Transverse colon (tissue), 4 donors: ENCODE results near the gene CARMIL1. TPM values are rescaled to one million over a fixed set of nuclear protein-coding genes. Genes with fewer than 3 reads are reported as not detected.
A peak's percentile ranks its signal among the peaks of the same experiment; 100 is the strongest.

ENCODE experiments used
- DNase-seq: peaks from one replicate; pipeline ENCODE4 v3.0.0-alpha.2; 2019
- H3K27ac ChIP-seq, 4 donors: fragments of 200-600 bp; sonication (generic); 2 replicates each; pipeline ENCODE4 v1.5.1; 2016 to 2018; ENCODE audit warnings: inconsistent platforms in 4 of 4
- H3K27me3 ChIP-seq: fragments of 200-600 bp; sonication (generic); 2 replicates; pipeline ENCODE4 v1.5.1; 2017; ENCODE audit warnings: inconsistent platforms
- H3K36me3 ChIP-seq, 4 donors: fragments of 200-600 bp; sonication (generic); 2 replicates each; pipeline ENCODE4 v1.5.1; 2017 to 2019; ENCODE audit warnings: inconsistent platforms in 4 of 4
- H3K4me1 ChIP-seq, 4 donors: fragments of 200-600 bp; sonication (generic); 2 replicates each; pipeline ENCODE4 v1.5.1; 2017 to 2020; ENCODE audit warnings: inconsistent platforms in 4 of 4
- H3K4me3 ChIP-seq, 4 donors: fragments of 200-600 bp; sonication (generic); 1 replicate in 1 of 4; 2 replicates in 3 of 4; pipeline versions ENCODE4 v1.5.1 to v1.6.1; 2017 to 2019; ENCODE audit warnings: inconsistent platforms in 4 of 4
- H3K9me3 ChIP-seq, 2 donors: fragments of 200-600 bp; sonication (generic); 2 replicates each; pipeline ENCODE4 v1.5.1; 2017 to 2019; ENCODE audit warnings: inconsistent platforms in 2 of 2
- EP300 ChIP-seq: sonication (generic); formaldehyde crosslinking; IDR thresholded peaks from one replicate; pipeline ENCODE4 v1.6.1; 2017; ENCODE audit warnings: antibody characterized with exemption, low read depth
- POLR2A ChIP-seq: fragments of 450-650 bp; IDR thresholded peaks from one replicate; pipeline ENCODE4 v1.6.1; 2016; ENCODE audit warnings: antibody characterized with exemption, mild to moderate bottlenecking, moderate library complexity
- POLR2AphosphoS5 ChIP-seq, 3 donors: sonication (generic); formaldehyde crosslinking; IDR thresholded peaks; one replicate each; pipeline ENCODE4 v1.6.1; 2016; ENCODE audit warnings: antibody characterized with exemption in 3 of 3
- WGBS, 2 donors: methylation state at CpG; one replicate each; pipeline ENCODE4 v1.1.5; 2018; ENCODE audit warnings: low coverage in 1 of 2; 5-methylcytosine and 5-hydroxymethylcytosine counted together
- in situ Hi-C, 4 donors: fragments of 200-750 bp; cut with MboI; loops; one replicate each; pipeline versions ENCODE4 v1.15.0 to v1.15.1; 2017; ENCODE audit warnings: low sequenced_read_pairs in 3 of 4, low pct_ligation_motif_present in 1 of 4, low pct_unique_long_range_greater_than_20kb in 1 of 4
- intact Hi-C: fragments of 100-400 bp; cut with DNase I; formaldehyde crosslinking; loops from one replicate; pipeline ENCODE4 v1.15.1; 2023; ENCODE audit warnings: low total_unique reads
- total RNA-seq, 4 donors: library from RNA; depleted of rRNA; stranded (reverse); fragments of >200 nt; gene quantifications; one replicate each; pipeline ENCODE4 v1.1.0, GENCODE V29; 2016
- TF ChIP-seq, protein P1 (sequence below), 5 experiments: fragments of 200-600 bp in 3 of 5; fragments of 450-650 bp in 2 of 5; sonication (generic) in 3 of 5; IDR thresholded peaks; 1 replicate in 2 of 5; 2 replicates in 3 of 5; pipeline ENCODE4 v1.5.1; 2016 to 2017; ENCODE audit warnings: antibody characterized with exemption in 5 of 5, inconsistent platforms in 3 of 5, mild to moderate bottlenecking in 2 of 5, moderate library complexity in 1 of 5

CARMIL1 gene
- total RNA-seq, 4 donors from 2014 or later: 25.1 to 93.5 (median 61.0) TPM

DNA sequence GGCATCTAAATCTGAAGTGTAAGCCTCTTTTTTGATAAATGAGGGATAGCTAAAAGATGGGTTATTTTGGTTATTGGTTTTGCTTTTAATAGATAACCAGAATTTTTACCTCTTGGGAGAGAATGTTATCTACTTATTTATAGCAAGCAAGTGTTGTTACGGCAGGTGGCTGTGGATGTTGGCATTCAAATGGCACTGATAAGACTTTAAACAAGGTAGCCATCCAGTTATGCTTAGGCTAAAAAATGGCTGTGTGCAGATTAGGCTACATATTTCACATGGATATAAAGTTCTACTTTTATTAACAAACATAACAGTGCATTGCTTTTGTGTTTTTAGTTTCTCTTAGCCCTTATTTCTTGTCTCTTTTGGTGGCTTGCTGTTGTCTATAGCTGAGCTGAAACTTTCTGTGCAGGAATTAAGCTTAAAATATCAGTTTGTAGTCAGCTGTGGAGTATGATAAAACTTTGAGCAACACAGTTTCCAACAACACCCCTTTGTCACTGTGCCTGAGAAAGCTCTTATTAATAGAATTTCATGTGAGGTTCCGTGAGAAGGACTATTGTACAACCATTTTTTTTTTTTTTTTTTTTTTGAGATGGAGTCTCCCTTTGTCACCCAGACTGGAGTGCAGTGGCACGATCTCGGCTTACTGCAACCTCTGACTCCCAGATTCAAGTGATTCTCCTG, 28.8 kb downstream of the CARMIL1 start:
- DNase-seq: no peak
- Histone ChIP-seq H3K27me3 (no peaks in the 10 kb centered on the region), H3K36me3 (no peaks in the 10 kb centered on the region), H3K4me3 (no peak overlapping the region), H3K27ac (no peak overlapping the region), H3K9me3 (no peaks in the 10 kb centered on the region), H3K4me1 (peaks cover 11 to 56% (median 23%) of the 10 kb centered on the region in 4 donors)
- WGBS, 2 donors: 84 to 85% methylated on average over 4 of the region's 4 CpGs
- TF ChIP-seq EP300 (no peak), POLR2AphosphoS5 (IDR thresholded peaks at IDR 0.05) (no peak), POLR2A (no peak)
- TF ChIP-seq, protein P1, sequence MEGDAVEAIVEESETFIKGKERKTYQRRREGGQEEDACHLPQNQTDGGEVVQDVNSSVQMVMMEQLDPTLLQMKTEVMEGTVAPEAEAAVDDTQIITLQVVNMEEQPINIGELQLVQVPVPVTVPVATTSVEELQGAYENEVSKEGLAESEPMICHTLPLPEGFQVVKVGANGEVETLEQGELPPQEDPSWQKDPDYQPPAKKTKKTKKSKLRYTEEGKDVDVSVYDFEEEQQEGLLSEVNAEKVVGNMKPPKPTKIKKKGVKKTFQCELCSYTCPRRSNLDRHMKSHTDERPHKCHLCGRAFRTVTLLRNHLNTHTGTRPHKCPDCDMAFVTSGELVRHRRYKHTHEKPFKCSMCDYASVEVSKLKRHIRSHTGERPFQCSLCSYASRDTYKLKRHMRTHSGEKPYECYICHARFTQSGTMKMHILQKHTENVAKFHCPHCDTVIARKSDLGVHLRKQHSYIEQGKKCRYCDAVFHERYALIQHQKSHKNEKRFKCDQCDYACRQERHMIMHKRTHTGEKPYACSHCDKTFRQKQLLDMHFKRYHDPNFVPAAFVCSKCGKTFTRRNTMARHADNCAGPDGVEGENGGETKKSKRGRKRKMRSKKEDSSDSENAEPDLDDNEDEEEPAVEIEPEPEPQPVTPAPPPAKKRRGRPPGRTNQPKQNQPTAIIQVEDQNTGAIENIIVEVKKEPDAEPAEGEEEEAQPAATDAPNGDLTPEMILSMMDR (IDR thresholded peaks at IDR 0.05): no peak
- intact Hi-C loops (no loop called here), in situ Hi-C loops (no loop called here)

DNA sequence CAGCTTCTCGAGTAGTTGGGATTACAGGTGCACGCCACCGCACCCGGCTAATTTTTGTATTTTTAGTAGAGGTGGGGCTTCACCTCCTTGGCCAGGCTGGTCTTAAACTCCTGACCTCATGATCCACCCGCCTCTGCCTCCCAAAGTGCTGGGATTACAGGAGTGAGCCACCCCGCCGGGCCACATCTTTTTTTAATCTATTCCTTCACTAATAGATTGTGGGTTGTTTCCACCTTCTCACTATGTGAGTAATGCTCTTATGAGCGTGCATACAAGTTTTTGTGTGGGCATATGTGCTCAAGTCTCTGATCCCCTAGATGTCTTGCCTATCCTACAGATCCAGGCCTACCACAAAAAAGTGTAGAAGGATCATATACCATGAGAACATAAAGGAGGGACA, 30.7 kb downstream of the CARMIL1 start:
- intact Hi-C loops (no loop called here), in situ Hi-C loops (no loop called here)
- Histone ChIP-seq H3K36me3 (no peaks in the 10 kb centered on the region), H3K27me3 (no peaks in the 10 kb centered on the region), H3K4me1 (peaks cover 9 to 45% (median 26%) of the 10 kb centered on the region in 4 donors), H3K4me3 (no peak overlapping the region), H3K27ac (no peak overlapping the region), H3K9me3 (no peaks in the 10 kb centered on the region)
- TF ChIP-seq POLR2A (no peak), EP300 (no peak), POLR2AphosphoS5 (IDR thresholded peaks at IDR 0.05) (no peak)
- TF ChIP-seq, protein P1 (IDR thresholded peaks at IDR 0.05): no peak
- no peak for DNase-seq
- WGBS, 2 donors: 83 to 90% methylated on average over 2 to 8 of the region's 8 CpGs

DNA sequence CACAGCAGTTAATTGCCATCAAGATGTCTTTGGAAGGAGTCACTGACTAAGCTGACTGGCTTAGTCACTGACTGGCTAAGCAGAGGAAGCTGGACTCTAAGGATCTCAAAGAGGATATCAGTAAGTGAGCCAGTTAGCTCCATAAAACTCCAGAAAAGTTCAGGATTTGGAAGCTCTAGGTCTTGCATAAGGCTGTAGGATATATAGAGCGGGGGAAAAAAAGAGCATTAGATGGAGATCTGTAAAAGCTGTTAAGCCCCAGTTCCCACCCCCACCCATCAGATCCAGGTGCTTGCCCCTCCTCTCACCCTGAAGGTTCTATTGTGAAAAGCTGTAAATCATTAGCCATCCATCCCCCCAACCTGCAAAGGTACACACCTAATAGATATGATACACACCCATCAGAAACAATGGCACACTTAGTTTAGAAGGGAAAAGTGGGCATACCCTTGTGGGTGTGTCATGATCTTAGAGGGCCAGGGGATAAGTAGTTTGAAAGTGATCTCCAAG, 32.2 kb downstream of the CARMIL1 start:
- Histone ChIP-seq H3K4me1 (peaks cover 9 to 38% (median 24%) of the 10 kb centered on the region in 4 donors), H3K36me3 (no peaks in the 10 kb centered on the region), H3K27ac (peak overlapping the region; percentile 17 to 42 (median 22)), H3K27me3 (no peaks in the 10 kb centered on the region), H3K4me3 (no peak overlapping the region), H3K9me3 (no peaks in the 10 kb centered on the region)
- DNase-seq: no peak
- TF ChIP-seq, protein P1 (IDR thresholded peaks at IDR 0.05): no peak
- TF ChIP-seq POLR2A: no peak
- TF ChIP-seq POLR2AphosphoS5 (IDR thresholded peaks at IDR 0.05): no peak
- no peak for TF ChIP-seq EP300
- intact Hi-C loops (no loop called here), in situ Hi-C loops (no loop called here)
- WGBS, 2 donors: 83% methylated on average over 1 of the region's 1 CpG; no CpG with 5 or more reads in 1 of the 2 donors

DNA sequence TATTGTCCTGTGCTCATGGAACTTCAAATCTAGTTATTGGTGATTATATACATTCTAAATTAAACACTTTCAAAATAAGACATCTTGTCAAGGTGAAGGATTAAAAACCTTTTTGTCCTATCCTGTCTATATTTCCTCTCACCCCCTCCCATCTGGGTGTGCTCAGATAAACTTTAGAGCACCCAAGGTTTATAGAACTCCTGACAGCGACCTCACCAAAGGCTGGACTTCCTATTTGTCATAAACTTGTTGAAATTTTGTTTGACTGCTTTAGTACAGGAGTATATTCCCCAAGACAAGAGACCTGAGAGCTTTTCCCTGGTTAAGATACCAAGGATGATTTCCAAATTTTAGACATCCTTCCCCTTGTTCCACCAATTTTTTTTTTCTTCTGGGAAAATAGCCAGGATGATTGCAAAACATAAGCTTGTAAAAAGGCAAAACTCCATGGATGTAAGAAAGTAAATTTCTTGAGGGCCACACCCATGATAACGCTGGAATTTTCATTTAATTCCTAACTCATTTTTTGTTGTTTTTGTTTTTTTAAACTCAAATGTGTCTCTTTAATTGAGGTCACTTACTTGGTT, 33.0 kb downstream of the CARMIL1 start:
- no peak for TF ChIP-seq POLR2A
- TF ChIP-seq, protein P1 (IDR thresholded peaks at IDR 0.05): no peak
- TF ChIP-seq EP300: no peak
- no peak for TF ChIP-seq POLR2AphosphoS5 (IDR thresholded peaks at IDR 0.05)
- WGBS, 2 donors: 19 to 21% methylated on average over 2 of the region's 2 CpGs
- DNase-seq: no peak
- Histone ChIP-seq H3K4me1 (peaks cover 9 to 38% (median 24%) of the 10 kb centered on the region in 4 donors), H3K27me3 (no peaks in the 10 kb centered on the region), H3K27ac (peak overlapping the region; percentile 15 to 42 (median 18)), H3K36me3 (no peaks in the 10 kb centered on the region), H3K9me3 (no peaks in the 10 kb centered on the region), H3K4me3 (no peak overlapping the region)
- intact Hi-C loops: no loop called here
- in situ Hi-C loops: no loop called here
